HAP-1 (cell line): Measurements from ENCODE around the gene CTIF.
"Not testable (repeated sequence)": the region's sequence is repeated elsewhere in the genome, so short reads cannot be mapped to it uniquely, and the experiment has no call there.

Source experiments
- DNase-seq, 2 experiments: peaks; one replicate each; pipeline ENCODE4 v3.0.0-alpha.2; 2016 to 2020; ENCODE audit warnings: low spot score in 2 of 2
- H3K27me3 ChIP-seq: fragments of 250-450 bp; sonication (Bioruptor Pico); 2 replicates; pipeline ENCODE4 v1.5.1; 2020; ENCODE audit warnings: low read depth, mild to moderate bottlenecking, moderate library complexity
- H3K36me3 ChIP-seq: fragments of 250-450 bp; sonication (Bioruptor Pico); replicated peaks from 2 replicates; pipeline ENCODE4 v1.5.1; 2020; ENCODE audit warnings: mild to moderate bottlenecking
- H3K4me1 ChIP-seq: fragments of 250-450 bp; sonication (Bioruptor Pico); 2 replicates; pipeline ENCODE4 v1.5.1; 2020; ENCODE audit warnings: mild to moderate bottlenecking
- H3K4me3 ChIP-seq: fragments of 250-450 bp; sonication (Bioruptor Pico); 2 replicates; pipeline ENCODE4 v1.5.1; 2020; ENCODE audit warnings: mild to moderate bottlenecking, moderate library complexity
- H3K9me3 ChIP-seq: fragments of 250-450 bp; sonication (Bioruptor Pico); 2 replicates; pipeline ENCODE4 v1.5.1; 2020; ENCODE audit warnings: mild to moderate bottlenecking, moderate library complexity
- in situ Hi-C: fragments of 300-500 bp; cut with MboI; formaldehyde crosslinking; loops from 3 replicates; pipeline ENCODE4 v1.14.3; 2020; ENCODE audit warnings: low sequenced_read_pairs, inconsistent platforms, mixed read lengths

CTIF gene

DNA sequence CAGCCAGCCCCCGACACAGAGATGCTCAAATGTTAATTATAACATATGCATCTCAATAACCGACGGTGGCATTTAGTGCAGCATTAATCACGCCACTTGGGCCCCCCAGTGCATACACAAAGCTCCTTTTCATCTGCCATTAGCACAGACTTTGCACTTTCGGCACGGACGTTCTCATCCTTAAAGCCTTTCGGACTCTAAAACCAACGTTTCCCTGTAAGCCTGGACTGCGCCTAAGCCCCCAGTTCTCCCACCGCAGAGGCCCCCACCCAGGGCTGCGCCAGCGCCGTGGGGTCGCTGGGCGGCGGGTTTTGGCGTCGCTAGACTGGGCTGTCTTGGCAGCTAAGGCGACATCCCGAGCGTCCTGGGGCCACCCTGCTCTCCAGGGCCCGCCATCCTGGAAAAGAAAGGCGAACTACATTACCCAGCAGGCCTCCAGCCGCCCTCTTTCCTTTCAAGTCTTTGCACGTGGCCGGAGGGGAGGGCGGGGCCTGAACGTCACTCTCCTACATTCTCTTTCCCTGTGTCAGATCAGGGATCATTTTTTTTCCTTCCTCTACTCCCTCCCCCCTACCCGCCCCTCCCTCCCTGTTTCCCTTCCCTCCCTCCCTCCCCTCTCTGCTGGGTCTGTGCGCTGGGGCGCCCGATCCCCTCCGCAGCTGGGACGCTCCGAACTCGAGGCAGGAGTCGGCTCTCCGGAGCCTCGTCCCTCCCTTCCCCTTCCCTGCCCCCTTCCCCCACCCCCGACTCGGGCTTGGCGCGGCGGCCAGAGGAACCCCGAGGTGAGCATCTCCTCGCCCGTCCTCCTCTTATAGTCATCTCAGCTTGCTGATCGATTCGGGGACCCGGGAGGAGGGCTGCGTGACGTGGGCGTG lies at the start of gene CTIF:
TSS of gene CTIF (plus strand) at position 501 of the 875 bp plus-strand sequence. CDS start 80,535 bp downstream, outside the sequence.
- Histone ChIP-seq H3K4me3 (peak within 1 kb of the TSS; percentile 91), H3K36me3 (peaks cover 5% of the 10 kb centered on the region; the same call in 1 of the 2 replicates), H3K4me1 (peaks cover 15% of the 10 kb centered on the region), H3K9me3 (no peaks in the 10 kb centered on the region), H3K27me3 (no peaks in the 10 kb centered on the region)
- in situ Hi-C loops, result no loop called here
- DNase-seq, result peak; percentile 98 to 99

- DNase-seq, result no peak
- Histone ChIP-seq H3K4me1 (no peaks in the 10 kb centered on the region), H3K4me3 (no peak overlapping the region), H3K9me3 (no peaks in the 10 kb centered on the region), H3K36me3 (no peaks in the 10 kb centered on the region), H3K27me3 (no peaks in the 10 kb centered on the region)
- in situ Hi-C loops, result no loop called here
Observed at GRCh38 chr18:48490641-48491293, 48.1 kb upstream of the CTIF start.

DNA sequence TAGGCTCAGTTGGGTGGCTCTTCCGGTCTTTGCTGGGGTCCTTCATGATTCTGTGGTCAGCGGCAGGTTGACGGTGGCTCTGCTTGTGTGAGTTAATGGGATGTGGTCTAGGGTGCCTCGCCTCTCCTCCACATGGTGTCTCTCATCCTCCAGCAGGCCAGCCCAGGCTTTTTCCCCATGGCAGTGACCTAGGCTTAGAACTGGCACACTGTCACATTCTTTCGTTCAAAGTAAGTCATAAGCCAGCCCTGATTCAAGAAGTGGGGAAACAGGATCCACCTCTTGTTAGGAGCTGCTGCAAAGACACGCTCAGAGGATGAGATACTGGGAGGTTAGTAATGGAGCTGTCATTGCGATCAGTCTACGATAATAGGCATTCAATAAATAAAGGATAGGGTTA lies 46.0 kb upstream of the CTIF start:
- in situ Hi-C loops, result no loop called here
- Histone ChIP-seq H3K4me3 (no peak overlapping the region), H3K4me1 (no peaks in the 10 kb centered on the region), H3K36me3 (no peaks in the 10 kb centered on the region), H3K27me3 (no peaks in the 10 kb centered on the region), H3K9me3 (no peaks in the 10 kb centered on the region)
- no peak for DNase-seq

- no peaks in the 10 kb centered on the region for H3K9me3 ChIP-seq
- no peaks in the 10 kb centered on the region for H3K27me3 ChIP-seq
- H3K36me3 ChIP-seq, result no peaks in the 10 kb centered on the region
- in situ Hi-C loops, result no loop called here
- no peak for DNase-seq
- H3K4me1 ChIP-seq, result no peaks in the 10 kb centered on the region
- no peak overlapping the region for H3K4me3 ChIP-seq
Observed at GRCh38 chr18:48493434-48494230, 45.2 kb upstream of the CTIF start.

GRCh38 chr18:48497863-48498262 lies 41.0 kb upstream of the CTIF start:
- H3K9me3 ChIP-seq, result no peaks in the 10 kb centered on the region
- no peaks in the 10 kb centered on the region for H3K4me1 ChIP-seq
- in situ Hi-C loops, result no loop called here
- no peaks in the 10 kb centered on the region; the same call in none of the 2 replicates for H3K27me3 ChIP-seq
- no peaks in the 10 kb centered on the region for H3K36me3 ChIP-seq
- no peak overlapping the region for H3K4me3 ChIP-seq
- DNase-seq, result no peak

GRCh38 chr18:48500517-48500916 lies 38.3 kb upstream of the CTIF start:
- H3K9me3 ChIP-seq, result no peaks in the 10 kb centered on the region
- DNase-seq, result no peak
- no peak overlapping the region for H3K4me3 ChIP-seq
- no peaks in the 10 kb centered on the region; the same call in none of the 2 replicates for H3K27me3 ChIP-seq
- in situ Hi-C loops, result no loop called here
- H3K4me1 ChIP-seq, result no peaks in the 10 kb centered on the region
- no peaks in the 10 kb centered on the region for H3K36me3 ChIP-seq

GRCh38 chr18:48502906-48503305 lies 35.9 kb upstream of the CTIF start:
- Histone ChIP-seq H3K4me1 (no peaks in the 10 kb centered on the region), H3K27me3 (no peaks in the 10 kb centered on the region; the same call in none of the 2 replicates), H3K4me3 (no peak overlapping the region), H3K9me3 (peaks cover 7% of the 10 kb centered on the region), H3K36me3 (no peaks in the 10 kb centered on the region)
- DNase-seq, result no peak
- in situ Hi-C loops, result no loop called here

GRCh38 chr18:48504819-48505218 lies 34.0 kb upstream of the CTIF start:
- Histone ChIP-seq H3K4me1 (no peaks in the 10 kb centered on the region), H3K9me3 (peaks cover 7% of the 10 kb centered on the region), H3K4me3 (no peak overlapping the region), H3K27me3 (no peaks in the 10 kb centered on the region; the same call in 1 of the 2 replicates), H3K36me3 (no peaks in the 10 kb centered on the region)
- no peak for DNase-seq
- in situ Hi-C loops, result no loop called here

DNA sequence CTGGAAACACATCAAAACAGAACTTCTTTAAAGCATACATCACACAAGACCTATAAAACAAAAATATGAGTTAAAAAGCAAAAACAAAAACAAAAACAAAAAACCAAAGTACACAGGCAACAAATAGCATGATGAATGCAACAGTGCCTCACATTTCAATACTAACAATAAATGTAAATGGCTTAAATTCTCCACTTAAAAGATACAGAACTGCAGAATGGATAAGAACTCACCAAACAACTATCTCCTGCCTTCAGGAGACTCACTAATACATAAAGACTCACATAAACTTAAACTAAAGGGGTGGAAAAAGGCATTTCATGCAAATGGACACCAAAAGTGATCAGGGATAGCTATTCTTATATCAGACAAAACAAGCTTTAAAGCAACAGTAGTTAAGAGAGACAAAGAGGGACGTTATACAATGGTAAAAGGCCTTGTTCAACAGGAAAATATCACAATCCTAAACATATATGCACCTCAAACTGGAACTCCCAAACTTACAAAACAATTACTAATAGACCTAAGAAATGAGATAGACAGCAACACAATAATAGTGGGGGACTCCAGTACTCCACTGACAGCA lies 31.8 kb upstream of the CTIF start:
- H3K9me3 ChIP-seq, in situ Hi-C loops, DNase-seq, H3K36me3 ChIP-seq, H3K4me3 ChIP-seq, H3K27me3 ChIP-seq, H3K4me1 ChIP-seq: not testable (repeated sequence)

- H3K9me3 ChIP-seq, H3K36me3 ChIP-seq, H3K4me1 ChIP-seq, H3K27me3 ChIP-seq, DNase-seq, H3K4me3 ChIP-seq, in situ Hi-C loops: not testable (repeated sequence)
Observed at GRCh38 chr18:48512498-48512897, 26.3 kb upstream of the CTIF start.

- in situ Hi-C loops, result no loop called here
- Histone ChIP-seq H3K4me3 (no peak overlapping the region), H3K9me3 (no peaks in the 10 kb centered on the region), H3K27me3 (no peaks in the 10 kb centered on the region), H3K36me3 (no peaks in the 10 kb centered on the region), H3K4me1 (no peaks in the 10 kb centered on the region)
- DNase-seq, result no peak
Observed at GRCh38 chr18:48514786-48515185, 24.0 kb upstream of the CTIF start.

- no peak for DNase-seq
- H3K4me3 ChIP-seq, result no peak overlapping the region
- no peaks in the 10 kb centered on the region for H3K36me3 ChIP-seq
- no peaks in the 10 kb centered on the region for H3K4me1 ChIP-seq
- in situ Hi-C loops, result no loop called here
- H3K9me3 ChIP-seq, result no peaks in the 10 kb centered on the region
- no peaks in the 10 kb centered on the region for H3K27me3 ChIP-seq
Observed at GRCh38 chr18:48517048-48517447, 21.8 kb upstream of the CTIF start.

- Histone ChIP-seq H3K4me3 (no peak overlapping the region), H3K27me3 (no peaks in the 10 kb centered on the region; the same call in 1 of the 2 replicates), H3K36me3 (no peaks in the 10 kb centered on the region), H3K4me1 (no peaks in the 10 kb centered on the region), H3K9me3 (no peaks in the 10 kb centered on the region)
- in situ Hi-C loops, result no loop called here
- DNase-seq, result no peak
Observed at GRCh38 chr18:48519431-48520100, 19.3 kb upstream of the CTIF start.
